Measurements from ENCODE around the gene ZCCHC24.

The ZCCHC24 gene

DNA sequence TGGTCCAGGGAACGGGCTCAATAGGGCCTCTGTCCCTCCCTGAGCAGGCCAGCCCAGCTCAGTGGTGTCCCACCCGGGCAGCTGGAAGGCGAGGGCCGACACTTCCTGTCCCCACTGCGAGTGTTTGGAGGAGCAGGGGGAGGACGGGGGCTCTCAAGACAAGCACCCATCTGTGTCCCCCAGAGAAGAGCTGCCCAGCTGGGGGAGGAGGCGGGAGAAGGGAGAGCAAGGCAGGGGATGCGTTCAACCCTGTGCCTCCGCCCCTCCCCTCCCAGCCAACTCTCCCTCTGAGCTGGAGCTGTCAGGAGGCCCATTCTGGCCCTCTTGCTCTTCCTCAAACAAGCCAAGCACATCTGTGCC lies 35.7 kb downstream of the ZCCHC24 start:
- no peak for DNase-seq

- DNase-seq = no peak
Observed at GRCh38 chr10:79409038-79409725, 36.2 kb downstream of the ZCCHC24 start.

DNA sequence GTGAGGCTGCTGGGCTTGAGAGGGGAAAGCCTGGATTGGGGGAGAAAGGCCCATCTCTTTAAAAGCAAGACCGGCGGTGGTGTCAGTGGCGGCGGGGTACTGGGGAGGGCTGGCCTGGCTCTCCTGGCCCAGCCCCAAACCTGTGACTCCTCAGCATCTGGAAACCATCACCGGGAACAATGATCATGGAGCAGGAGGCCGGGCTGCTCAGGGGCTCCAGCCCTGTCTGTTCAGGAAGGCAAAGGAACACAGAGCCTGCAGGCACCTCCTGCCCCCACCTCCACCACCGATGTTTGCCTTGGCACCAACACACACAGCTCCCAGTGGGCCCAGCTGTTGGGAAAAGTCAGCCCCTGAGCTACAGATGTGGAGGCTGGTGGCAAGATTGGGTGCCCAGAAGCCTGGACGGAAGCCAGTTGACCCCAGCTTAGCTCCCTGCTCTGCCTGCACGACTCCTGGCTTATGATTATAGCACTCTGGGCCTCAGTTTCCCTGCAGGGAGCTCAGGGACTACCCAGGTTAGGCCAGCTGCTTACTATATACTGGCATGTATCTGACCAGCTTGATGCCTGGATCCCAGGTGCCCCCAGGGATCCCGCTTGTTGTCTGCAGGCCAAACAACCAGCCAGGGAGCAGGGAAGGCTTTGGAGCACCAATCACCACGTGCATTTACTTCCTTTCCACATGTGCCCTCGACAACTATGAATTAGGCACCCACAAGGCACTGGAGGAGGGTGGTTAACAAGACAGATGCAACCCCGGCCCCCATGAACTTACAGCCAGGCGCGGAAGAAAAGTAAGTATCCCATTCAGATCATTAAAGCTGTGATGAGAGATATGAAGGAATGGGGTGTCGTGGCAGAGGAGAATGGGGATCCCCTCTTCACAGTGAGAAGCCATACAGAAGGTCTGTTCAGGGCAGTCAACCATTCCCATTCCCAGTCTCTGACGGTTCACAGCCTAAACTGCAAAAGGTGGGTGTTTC lies 37.3 kb downstream of the ZCCHC24 start:
- no peak for DNase-seq

DNA sequence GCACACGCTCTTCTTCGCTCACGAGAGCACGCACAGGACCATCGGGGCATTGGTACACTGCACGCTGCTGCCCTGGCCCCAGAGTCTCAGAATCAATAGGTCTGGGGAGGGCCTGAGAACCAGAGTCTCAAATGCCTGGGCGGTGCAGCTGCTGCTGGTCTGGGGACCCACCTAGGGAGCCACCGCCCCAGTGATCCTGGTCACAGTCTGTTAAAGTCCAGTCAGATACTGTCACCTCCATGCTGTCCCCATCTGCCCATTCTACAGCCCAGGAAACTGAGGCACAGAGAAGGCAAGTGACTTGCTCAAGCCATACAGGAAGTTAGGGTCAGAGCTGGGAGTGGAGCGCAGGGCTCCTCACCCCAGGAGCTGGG lies 38.0 kb downstream of the ZCCHC24 start:
- DNase-seq = no peak

DNA sequence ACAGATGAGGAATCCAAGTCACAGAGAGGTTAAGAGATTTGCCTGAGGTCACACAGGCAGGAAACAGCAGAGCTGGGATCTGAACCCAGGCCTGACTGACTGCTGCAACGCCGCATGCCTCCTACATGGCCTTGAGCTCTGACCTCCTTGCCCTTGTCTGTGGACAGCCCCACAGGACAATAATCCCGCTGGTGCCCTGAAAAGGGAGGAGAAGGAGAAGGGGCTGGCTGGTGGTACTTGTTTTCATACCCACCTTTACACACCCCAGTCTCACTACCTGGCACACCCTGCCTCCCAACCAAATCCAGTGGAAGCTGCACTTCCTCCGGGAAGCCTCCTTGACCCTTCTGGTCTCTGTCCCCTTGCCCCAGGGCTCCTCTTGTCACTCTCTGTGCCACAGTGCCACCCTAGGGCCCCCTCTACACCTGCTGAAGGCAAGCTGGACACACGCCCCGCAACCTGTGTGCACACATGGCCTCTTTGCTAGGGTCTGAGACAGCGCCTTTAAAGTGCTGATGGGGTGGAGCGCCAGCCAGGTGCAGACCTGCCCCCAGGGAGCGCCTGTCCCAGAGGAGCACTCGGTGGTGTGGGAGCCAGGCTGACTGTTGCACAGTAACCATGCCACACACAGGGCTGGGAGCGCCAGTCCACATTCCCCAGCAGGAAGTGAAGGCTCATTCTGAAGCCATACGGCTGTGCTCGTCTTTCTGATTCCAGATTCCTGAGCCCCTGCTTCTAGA lies 38.6 kb downstream of the ZCCHC24 start:
- no peak for DNase-seq

DNA sequence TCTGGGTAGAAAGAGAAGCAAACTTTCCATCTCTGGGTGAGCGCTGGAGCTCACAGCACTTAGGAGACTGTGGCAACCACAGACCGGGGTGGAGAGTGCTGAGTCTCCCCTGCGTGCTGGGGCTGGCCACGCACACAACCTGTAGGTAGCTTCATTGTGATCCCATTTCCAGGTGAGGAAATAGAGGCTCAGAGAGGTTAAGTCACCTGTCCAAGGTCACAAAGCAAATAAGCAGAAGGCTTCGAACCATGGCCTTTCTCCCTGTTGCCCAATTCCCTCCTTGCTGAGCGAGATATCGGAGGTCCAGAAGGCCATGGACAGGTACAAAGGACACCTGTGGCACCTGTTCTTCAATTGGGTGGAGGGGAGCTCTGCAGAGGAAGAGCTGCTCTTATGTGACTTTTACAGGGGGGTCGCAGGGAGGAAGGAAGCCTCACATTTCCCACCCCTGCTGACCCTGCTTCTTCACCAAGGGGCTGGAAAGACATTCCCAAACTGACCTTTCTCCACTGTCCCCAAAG lies 39.4 kb downstream of the ZCCHC24 start:
- DNase-seq = no peak

GRCh38 chr10:79405221-79405994 lies 40.0 kb downstream of the ZCCHC24 start:
- DNase-seq = no peak

DNA sequence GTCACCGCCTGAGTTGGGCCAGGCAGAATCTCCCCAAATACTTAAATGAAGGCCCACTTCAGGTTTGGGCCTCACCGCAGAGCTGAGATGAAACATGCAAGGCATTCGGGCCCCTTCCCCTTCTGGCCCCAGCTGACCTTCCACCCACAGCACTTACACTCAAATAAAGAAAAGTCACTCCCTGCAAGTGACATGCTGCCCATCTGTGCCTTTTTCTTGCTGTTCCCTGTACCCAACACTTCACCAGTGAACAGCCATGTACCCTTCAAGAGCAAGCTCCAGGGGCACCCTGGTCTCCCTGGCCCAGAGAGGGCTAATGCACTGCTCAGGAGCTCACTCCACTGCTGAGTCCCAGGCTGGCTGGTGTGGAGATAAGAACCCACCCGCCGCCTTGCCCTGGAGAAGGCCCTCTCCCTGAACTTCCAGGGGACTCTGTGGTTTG lies 40.7 kb downstream of the ZCCHC24 start:
- no peak for DNase-seq

DNA sequence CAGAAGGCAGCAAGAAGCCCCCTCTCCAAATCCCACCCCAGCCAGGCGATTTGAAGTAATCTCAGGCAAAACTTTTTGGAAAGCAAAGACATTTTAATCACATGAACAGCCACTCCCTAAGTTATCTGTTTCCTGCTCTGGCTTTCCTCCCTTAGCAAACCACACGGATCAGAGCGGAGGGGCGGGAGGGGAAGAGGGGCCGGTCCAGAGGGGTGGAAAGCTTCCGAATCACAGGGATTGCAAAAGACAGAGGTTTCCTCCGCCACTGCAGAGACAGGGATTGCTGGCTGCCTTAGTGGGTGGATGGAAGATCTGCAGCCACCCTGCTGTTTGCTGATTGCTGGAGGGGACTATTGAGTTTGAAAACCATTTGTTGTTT lies 41.2 kb downstream of the ZCCHC24 start:
- DNase-seq = no peak

- no peak for DNase-seq
Observed at GRCh38 chr10:79403441-79404230, 41.8 kb downstream of the ZCCHC24 start.

GRCh38 chr10:79402951-79403350 lies 42.5 kb downstream of the ZCCHC24 start:
- DNase-seq = no peak

DNA sequence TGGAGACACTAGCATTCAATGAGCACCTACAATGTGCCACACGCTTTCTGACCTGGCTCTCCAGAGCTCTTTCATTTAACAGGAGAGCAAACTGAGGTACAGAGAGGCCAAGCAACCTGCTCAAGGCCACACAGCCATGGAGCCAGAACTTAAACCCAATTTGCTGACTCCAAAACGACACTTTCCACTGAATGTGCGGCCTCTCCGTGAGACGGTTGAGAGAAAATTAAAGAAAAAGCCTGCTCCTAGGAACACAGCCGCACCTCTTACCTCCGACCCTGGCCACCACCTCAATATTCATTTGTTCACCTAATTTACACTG lies 42.8 kb downstream of the ZCCHC24 start:
- no peak for DNase-seq

DNA sequence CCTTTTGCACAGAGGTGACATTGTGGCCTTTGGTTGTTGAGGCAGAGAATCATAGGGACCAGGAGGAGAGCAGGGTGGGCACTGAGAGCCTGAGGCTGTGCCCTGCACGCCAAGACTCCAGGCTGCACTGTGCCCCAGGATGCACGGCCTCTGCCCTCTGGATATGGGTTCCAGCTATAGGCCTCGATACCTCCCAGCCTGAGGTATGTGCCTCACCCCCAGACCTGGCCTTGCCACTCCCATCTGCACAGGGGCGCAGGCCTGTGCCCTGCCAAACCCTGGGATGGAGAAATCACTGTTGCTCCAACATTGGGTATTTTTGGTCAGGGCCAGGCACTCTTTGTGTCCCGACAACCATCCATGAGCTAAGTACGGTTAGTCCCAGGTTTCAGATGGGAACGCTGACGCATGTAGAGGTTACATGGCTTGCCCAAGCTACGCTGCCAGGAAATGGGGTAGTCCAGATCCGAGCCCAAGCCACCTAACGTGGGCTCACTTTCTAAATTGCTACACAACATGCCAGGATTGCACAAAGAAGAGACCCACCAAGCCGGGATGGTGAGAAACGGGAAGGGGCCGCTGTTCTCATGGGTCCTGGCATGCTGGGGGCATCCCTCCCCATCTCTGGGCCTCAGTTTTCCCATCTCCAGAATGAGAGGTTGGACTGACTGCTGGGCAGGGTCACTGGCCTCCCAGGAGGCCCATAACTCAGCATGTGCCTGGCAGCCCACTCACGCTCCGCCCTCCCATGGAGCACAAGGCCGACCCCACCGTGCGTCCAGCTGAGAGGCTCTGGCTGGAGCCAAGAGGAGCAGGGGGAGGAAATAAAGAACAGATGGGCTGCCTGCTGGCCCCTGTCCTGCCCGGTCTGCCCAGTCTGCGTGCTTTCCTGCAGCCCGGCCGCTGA lies 44.2 kb downstream of the ZCCHC24 start:
- DNase-seq = no peak

- no peak for DNase-seq
Observed at GRCh38 chr10:79400146-79401004, 45.0 kb downstream of the ZCCHC24 start.

DNA sequence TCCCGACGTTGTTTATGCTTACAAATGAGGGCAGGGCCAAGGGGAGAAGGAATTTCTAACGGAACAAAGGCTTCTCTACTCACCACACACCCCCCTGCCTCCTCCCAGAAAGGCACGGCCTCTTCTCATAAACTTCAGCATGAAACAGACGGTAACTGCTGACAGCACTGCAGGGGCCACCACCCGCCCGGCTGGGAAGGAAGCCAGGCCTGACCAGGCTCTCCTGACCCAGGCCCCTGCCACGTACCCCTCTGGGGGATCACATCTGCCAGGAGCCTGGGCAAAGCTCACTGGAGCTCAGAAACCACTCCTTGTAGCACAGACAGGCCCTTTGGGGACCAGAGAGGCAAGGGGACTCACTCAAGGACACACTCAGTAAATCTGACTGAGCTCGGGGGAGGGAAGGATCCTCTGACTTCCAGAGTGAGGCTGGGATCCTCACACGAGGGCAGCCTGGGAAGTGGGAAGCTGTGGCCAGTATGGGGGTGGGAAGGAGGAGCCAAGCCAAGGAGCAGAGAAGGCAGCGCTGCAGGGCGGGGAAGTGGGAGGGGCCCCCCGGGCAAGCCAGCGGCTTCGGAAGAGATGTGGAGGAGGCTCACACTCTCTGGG lies 46.1 kb downstream of the ZCCHC24 start:
- no peak for DNase-seq

DNA sequence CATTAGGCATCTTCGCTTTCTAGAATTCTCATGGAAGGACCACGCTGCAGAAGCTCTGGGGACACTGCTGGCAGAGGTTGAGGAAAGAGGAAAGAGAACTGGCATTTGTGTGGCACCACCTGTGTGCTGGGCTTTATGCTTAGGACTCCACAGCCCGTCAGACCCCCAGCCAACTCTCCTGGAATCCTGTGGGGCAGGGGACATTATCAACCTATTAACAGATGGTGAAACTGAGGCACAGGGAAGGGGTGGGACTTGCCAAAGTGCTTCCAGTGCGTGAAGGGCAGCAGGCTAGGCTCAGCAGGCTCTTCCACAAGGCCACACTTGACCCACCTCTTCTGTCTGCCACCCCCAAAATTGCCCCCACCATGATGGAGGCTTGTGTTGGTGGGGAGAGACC lies 46.8 kb downstream of the ZCCHC24 start:
- DNase-seq = no peak

- DNase-seq = no peak
Observed at GRCh38 chr10:79397575-79398303, 47.7 kb downstream of the ZCCHC24 start.

DNA sequence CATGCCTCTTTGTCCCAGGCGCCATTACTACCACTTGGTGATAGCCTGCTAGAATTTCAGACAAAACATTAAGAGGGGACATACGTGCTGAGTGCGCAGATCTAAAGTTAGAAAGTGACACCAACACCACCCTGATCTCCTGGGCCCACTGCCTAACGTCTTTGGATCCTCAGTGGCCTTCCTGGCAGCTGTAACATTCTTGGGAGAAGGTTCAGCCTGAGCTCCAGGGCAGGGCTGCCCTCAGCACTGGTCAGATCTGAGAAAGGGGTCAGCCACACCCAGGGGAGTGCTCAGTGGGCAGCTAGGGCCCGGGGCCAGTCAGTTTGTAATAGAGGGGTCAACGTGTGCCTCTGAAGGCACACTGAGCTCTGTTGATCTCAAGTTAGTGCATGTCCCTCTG lies 48.4 kb downstream of the ZCCHC24 start:
- DNase-seq = no peak

GRCh38 chr10:79396520-79396919 lies 48.9 kb downstream of the ZCCHC24 start:
- DNase-seq = no peak
